Hypothalamus (tissue), 51 donors: ENCODE results near the gene HS3ST6.
"Not testable (repeated sequence)": the region's sequence is repeated elsewhere in the genome, so short reads cannot be mapped to it uniquely, and the experiment has no call there.

Source experiments
- DNase-seq, 51 donors: peaks; one replicate each; lab custom pipeline; 2025; lab: John Stamatoyannopoulos, UW

Gene HS3ST6

DNA sequence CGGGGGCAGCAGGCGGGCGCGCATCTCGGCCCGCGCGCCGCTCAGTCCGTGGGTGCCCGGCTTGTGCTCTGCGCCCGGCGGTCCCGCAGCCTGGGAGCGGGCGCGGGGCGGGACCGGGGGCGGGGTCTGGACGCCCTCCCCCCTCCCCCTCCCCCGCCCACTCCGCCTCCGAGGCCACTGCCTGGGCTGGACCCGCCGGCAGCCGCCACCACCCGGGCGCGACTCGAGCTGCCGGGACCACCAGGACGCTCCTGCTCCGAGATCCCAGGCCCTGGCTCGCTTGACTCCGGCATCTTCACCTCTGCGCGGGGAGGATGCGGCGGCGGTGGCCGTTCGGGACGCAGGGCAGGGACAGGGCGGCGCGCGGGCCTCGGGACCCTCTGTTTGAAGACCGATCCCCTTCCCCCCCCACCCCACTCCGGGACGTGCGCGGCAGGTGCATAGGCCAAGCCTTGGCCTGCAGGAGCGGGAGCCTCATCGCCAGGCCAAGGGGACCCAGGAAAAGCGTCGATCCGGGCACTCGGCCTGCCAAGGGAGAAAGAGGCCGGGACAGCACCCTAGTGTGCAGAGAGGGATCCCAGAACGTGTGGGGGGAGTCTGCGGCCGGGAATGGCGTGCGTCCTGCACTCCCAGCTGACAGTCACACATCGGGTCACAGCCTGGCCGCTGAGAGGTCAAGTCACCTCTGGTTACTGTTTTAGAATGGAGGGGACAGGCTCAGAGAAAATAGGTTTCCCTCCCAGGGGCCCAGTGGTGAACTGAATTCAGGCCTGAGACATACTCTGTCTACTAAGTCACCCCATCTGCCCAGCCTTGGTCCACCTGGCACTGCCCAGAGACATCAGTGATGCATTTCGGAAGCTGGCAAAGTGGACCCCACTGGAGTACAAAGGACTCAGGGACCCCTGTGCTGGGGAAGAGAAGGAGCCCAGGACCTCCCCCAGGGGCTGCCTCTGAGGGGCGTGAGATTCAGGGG is at the start of gene HS3ST6:
HS3ST6 (minus strand) TSS at position 65 of the 976 bp plus-strand sequence. CDS start 92 bp downstream, outside the sequence.
- no peak for DNase-seq

- DNase-seq: no peak
These were observed 48.2 kb upstream of the HS3ST6 start, which contains the start of gene RNF151 for GRCh38 chr16:1966460-1966859. TSS of gene RNF151 (plus strand) at chr16:1966856. CDS start at chr16:1966882, 26 bp downstream.

DNA sequence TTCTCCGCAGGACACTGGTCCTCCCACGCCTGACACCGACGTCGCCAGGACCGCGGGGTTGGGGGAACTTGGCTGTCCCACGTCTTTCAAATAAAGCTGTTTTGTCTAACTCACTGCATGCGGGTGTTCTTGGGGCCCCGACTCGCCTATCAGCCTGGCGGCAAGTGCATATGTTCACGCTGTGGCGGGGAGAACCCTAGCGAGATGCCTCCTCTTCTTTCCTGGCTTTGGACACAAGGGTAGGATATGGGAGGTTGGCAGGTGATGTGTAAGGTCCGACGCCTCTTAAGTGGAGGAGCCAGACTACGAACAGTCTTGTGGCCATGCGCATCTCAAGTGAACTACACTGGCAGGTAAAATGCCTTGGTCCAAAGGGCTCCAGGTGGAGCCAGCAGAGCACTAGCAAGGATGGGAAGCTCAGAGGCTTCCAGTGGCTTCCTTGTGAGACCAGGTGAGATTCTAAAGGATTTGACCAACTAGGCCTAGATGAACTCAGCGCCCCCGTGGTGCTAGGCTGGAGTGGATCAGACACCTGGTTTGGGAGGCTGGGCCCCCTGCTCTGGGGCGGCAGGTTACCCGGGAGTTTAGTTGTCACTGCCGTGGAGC is 47.3 kb upstream of the HS3ST6 start:
- no peak for DNase-seq

GRCh38 chr16:1964506-1965395 is 46.5 kb upstream of the HS3ST6 start, which contains the start of gene RPS2:
TSS of gene RPS2 (minus strand) at chr16:1964826. CDS start at chr16:1964625, 201 bp downstream.
- DNase-seq: peak; percentile 71 to 100 (median 96)

DNA sequence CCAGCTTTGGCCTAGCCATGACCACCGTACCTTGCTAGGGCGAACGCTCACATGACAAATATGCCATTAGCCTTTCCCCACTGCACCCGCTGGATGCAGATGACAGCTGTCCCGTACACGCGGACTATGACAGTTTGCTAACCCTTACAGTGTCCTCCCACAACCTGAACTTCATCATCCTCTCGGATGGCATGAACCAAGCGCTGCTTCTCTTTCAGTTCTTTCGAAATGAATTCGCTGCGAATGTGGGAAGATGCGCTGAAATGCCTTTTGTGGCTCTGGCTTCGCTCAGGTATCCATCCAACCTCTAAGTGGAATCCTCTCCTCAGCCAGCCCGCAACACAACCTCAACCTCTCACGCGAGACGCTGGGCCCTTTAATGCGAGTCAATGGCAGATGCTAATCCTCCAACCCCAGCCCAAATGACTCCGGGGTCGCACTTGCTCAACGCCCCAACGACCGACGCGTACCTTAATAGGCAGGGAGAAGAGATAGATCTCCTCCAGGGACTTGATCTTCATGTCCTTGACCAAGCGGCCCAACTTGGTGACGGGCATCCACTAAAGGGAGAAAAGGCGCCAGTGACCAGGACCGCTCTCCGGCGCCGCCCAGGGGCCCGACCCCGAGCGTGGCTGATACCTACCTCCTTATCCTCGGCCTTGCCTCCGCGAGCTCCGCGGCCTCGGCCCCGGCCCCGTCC is 45.7 kb upstream of the HS3ST6 start:
- peak in 11 of 51 donors; percentile 46 to 74 (median 55) for DNase-seq

GRCh38 chr16:1962161-1963153 is 44.2 kb upstream of the HS3ST6 start:
- not testable (repeated sequence) for DNase-seq

- no peak for DNase-seq
These were observed 43.4 kb upstream of the HS3ST6 start for GRCh38 chr16:1961651-1962067.

GRCh38 chr16:1960665-1961630 is 42.7 kb upstream of the HS3ST6 start:
- DNase-seq: no peak

DNA sequence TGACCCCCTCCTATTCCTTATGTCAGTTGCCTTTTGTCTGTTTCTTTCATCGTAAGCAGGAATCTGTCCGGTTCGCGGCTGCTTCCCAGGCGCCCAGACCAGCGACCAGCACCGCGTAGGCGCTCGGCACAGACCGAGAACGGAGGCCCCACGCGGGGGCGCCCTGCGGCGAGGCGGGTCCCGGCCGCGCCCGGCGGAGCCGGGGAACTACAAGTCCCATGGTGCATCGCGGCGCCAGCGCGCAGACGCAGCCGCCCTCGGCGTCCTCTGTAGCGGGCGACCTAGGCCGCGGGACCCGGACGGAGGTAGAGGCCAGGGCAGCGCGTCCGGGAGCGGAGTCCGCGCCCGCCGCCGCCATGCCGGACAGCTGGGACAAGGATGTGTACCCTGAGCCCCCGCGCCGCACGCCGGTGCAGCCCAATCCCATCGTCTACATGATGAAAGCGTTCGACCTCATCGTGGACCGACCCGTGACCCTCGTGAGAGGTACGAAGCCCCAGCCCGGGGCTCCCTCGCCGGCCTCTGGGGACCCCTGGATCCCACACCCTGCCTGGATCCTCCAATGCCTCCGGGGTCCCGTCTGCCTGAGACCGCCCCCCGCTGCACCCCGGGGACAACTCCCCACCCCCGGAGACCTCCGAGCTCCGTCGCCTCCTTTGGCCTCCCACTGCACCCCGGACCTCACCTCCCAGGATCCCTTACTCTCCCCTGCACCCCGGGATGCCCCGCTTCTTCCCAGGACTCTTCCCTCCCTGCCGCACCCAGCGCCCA is 41.2 kb upstream of the HS3ST6 start, which contains the start of gene NDUFB10:
NDUFB10 (plus strand) TSS at position 270 of the 771 bp plus-strand sequence; CDS start at position 357, 87 bp downstream.
- DNase-seq: peak; percentile 40 to 96 (median 84)

DNA sequence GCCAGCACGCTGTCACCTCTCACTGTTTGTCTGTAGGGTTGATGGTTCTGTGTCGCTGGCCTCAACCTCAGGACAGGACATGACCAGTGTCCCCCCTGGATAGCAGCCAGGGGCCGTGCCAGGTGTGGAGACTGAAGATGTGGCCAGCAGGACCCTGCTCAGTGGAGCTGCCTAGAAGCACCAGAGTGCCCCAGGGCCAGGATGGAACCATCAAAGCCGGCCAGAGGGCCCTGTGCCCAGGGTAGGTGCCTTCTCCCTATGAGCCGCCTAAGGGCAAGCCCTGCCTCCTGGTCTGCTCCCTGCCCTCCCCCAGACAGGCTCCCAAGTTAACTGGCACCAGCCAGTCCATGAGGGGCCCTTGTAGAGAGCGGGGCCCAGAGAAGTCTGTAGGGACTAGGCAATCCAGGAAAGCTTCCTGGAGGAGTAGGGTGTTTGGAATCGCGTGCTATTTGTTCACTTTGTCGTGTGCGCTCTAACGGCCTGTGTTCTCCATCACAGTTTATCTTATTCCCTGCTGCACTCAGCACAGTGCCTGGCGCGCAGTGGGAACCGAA is 40.6 kb upstream of the HS3ST6 start:
- DNase-seq: peak in 1 of 51 donors; percentile 5

DNA sequence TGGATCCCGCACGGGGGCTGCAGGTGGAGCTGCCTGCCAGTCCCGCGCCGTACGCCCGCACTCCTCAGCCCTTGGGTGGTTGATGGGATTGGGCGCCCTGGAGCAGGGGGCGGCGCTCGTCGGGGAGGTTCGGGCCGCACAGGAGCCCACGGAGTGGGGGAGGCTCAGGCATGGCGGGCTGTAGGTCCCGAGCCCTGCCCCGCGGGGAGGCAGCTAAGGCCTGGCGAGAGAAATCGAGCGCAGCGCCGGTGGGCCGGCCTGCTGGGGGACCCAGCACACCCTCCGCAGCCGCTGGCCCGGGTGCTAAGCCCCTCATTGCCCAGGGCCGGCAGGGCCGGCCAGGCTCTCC is 39.9 kb upstream of the HS3ST6 start:
- not testable (repeated sequence) for DNase-seq

- DNase-seq: not testable (repeated sequence)
These were observed 39.4 kb upstream of the HS3ST6 start for GRCh38 chr16:1957434-1958142.

DNA sequence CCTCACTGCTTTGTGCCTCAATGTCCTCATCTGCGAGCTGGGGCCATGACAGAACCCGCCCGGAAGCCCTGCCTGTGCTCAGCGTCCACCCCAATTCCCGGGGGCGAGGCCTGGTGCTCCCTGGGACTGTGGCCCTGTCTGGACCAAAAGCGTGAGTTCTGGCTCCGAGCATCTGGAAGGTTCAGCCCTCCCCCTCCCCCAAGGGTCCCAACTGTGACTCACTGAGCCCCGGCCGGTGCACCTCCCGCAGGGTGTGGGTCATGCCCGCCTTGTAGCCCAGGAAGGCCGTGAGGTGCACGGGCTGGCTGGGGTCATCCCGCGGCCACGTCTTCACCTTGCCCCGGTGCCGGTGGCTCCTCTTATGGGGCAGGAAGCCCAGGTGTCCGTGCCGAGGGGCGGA is 35.5 kb upstream of the HS3ST6 start:
- DNase-seq: no peak

- DNase-seq: no peak
These were observed 32.3 kb upstream of the HS3ST6 start for GRCh38 chr16:1950559-1950958.

DNA sequence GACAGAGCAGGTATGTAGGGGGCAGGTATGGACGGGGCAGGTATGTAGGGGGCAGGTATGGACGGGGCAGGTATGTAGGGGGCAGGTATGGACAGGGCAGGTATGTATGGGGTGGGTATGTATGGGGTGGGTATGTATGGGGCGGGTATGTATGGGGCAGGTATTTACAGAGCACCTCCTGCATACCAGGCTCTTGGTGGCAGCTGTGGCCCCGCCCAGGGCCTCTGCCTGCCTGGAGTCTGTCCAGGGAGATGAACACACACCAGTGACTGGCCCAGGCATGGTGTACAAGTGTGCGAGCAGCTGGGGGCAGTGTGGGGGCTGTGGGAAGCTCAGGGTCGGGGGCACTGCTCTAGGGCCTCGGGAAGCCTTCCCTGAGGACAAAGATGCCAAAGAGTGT is 31.8 kb upstream of the HS3ST6 start:
- no peak for DNase-seq

GRCh38 chr16:1949507-1949906 is 31.3 kb upstream of the HS3ST6 start:
- DNase-seq: no peak
